ENCODE data around the gene LTB4R2. TPM values are rescaled to one million over a fixed set of nuclear protein-coding genes. Genes with fewer than 3 reads are reported as not detected.
A peak's percentile ranks its signal among the peaks of the same experiment; 100 is the strongest.

Gene LTB4R2
- total and polyA plus RNA-seq, 2 of the 8 experiments (the other 6 are each of a cell fraction or from before 2014, with no cell fraction given) = 5.3 to 6.7 TPM

GRCh38 chr14:24300326-24300980, 9.5 kb upstream of the LTB4R2 start:
- H3K23me2 ChIP-seq (ENCODE audit: low read depth, low read length) = peaks cover 4% of the 10 kb centered on the region; the same call in 1 of the 2 replicates
- no peak overlapping the region for H2AK5ac ChIP-seq (ENCODE audit: low read depth, low read length)
- H3K79me2 ChIP-seq (ENCODE audit: control insufficient read depth in 1 of 2, insufficient read depth in 2 of 2, low read length in 2 of 2) = peaks cover 4 to 13% of the 10 kb centered on the region in 2 experiments; a peak in 2 of 4 replicates
- peak overlapping the region; percentile 76 to 91 (median 88) for H3K4me3 ChIP-seq (ENCODE audit: extremely low read depth in 1 of 4, insufficient read depth in 2 of 4, low read depth in 3 of 4, low read length in 4 of 4)
- H2BK12ac ChIP-seq (ENCODE audit: low read depth, low read length) = no peak overlapping the region
- FAIRE-seq = no peak
- peaks cover 5% of the 10 kb centered on the region; the same call in 1 of the 2 replicates for H3K79me1 ChIP-seq (ENCODE audit: low read depth, low read length)
- H2BK5ac ChIP-seq (ENCODE audit: low read depth, low read length) = no peak overlapping the region
- no peak overlapping the region; the same call in 1 of the 2 replicates for H2AFZ ChIP-seq (ENCODE audit: low read length)
- WGBS, 2 experiments (ENCODE audit: extremely low coverage in 1 of 2, insufficient coverage in 1 of 2, insufficient read length in 1 of 2, insufficient replicate concordance in 2 of 2, low coverage in 1 of 2, low lambda C conversion rate in 2 of 2, missing lambda C conversion rate in 1 of 2) = 46% methylated on average over 16 of the region's 16 CpGs; no CpG with 5 or more reads in 1 of the 2 experiments
- H3K56ac ChIP-seq (replicated peaks; ENCODE audit: insufficient read length, low read depth, low read length) = no peak overlapping the region
- H3K18ac ChIP-seq (ENCODE audit: extremely low read depth, low read length) = no peak overlapping the region
- H3K14ac ChIP-seq (ENCODE audit: insufficient read length) = no peak overlapping the region
- H3K23ac ChIP-seq (ENCODE audit: insufficient read length) = no peak overlapping the region
- DNase-seq (ENCODE audit: low read depth in 1 of 2, low spot score in 2 of 2) = no peak
- H2BK15ac ChIP-seq (ENCODE audit: low read length) = no peak overlapping the region
- H3K27ac ChIP-seq (ENCODE audit: low read depth, low read length) = no peak overlapping the region
- TF ChIP-seq E2F6 (IDR thresholded peaks at IDR 0.05) = no peak
- H3K9me3 ChIP-seq (ENCODE audit: insufficient read depth in 2 of 2, low read depth in 1 of 2, low read length in 1 of 2) = no peaks in the 10 kb centered on the region; a peak in 1 of 4 replicates
- H4K91ac ChIP-seq (replicated peaks; ENCODE audit: insufficient read length, low read length) = no peak overlapping the region
- H3K4ac ChIP-seq (replicated peaks; ENCODE audit: insufficient read length, low read depth, low read length) = no peak overlapping the region
- H3K27me3 ChIP-seq (replicated peaks in 1 of 4; ENCODE audit: control insufficient read depth in 3 of 4, extremely low read depth in 1 of 4, insufficient read depth in 3 of 4, low read length in 3 of 4) = no peaks in the 10 kb centered on the region
- ChIA-PET POLR2A (ENCODE audit: partially characterized antibody) (interaction anchor here (0.6 to 6.1 kb wide), 23 partner anchors 7 to 759 kb away, joined by 3 to 50 read pairs (median 5); partner anchors contain the start of genes ADCY4, CIDEB, GMPR2 and IRF9), CTCF (ENCODE audit: partially characterized antibody) (interaction anchor here (0.5 to 9.0 kb wide), 11 partner anchors 8 to 212 kb away, joined by 3 to 163 read pairs (median 21); partner anchors contain the start of genes CIDEB, IPO4, KHNYN and LTB4R)
- peaks cover 21 to 36% (median 33%) of the 10 kb centered on the region in 4 experiments for H3K36me3 ChIP-seq (ENCODE audit: control insufficient read depth in 2 of 4, insufficient read depth in 4 of 4, low read length in 3 of 4)
- no peak overlapping the region for H4K5ac ChIP-seq (ENCODE audit: insufficient read length, low read depth, low read length)
- no peak overlapping the region for H2BK20ac ChIP-seq (ENCODE audit: low read length)
- H3K4me2 ChIP-seq (ENCODE audit: insufficient read depth in 1 of 2, low read depth in 2 of 2, low read length in 2 of 2) = peak overlapping the region; percentile 77 to 85
- no peak overlapping the region for H2BK120ac ChIP-seq (replicated peaks; ENCODE audit: low read depth, low read length)
- no peak overlapping the region for H4K8ac ChIP-seq (ENCODE audit: extremely low read depth, insufficient read depth, low read length)
- peaks cover 0 to 7% (median 4%) of the 10 kb centered on the region in 4 experiments; a peak in 5 of 7 replicates for H3K4me1 ChIP-seq (replicated peaks in 1 of 4; ENCODE audit: control insufficient read depth in 3 of 4, insufficient read depth in 4 of 4, low read length in 3 of 4)
- peak overlapping the region; percentile 25 to 81 (median 58) for H3K9ac ChIP-seq (replicated peaks in 1 of 4; ENCODE audit: extremely low read depth in 1 of 4, low read depth in 3 of 4, low read length in 3 of 4)
- H4K20me1 ChIP-seq (replicated peaks in 1 of 2; ENCODE audit: control insufficient read depth in 1 of 2, insufficient read depth in 2 of 2, low read length in 2 of 2) = no peaks in the 10 kb centered on the region
